ENCODE results near the gene FADS2. TPM values are rescaled to one million over a fixed set of nuclear protein-coding genes. Genes with fewer than 3 reads are reported as not detected.

Gene FADS2
- total and polyA plus RNA-seq, 9 of the 15 experiments (the other 6 are each of a cell fraction or from before 2014, with no cell fraction given) = 2.9 to 42.8 (median 16.2) TPM

GRCh38 chr11:61869708-61870451 lies 41.8 kb downstream of the FADS2 start (continued):
- TF ChIP-seq HDAC6 (IDR thresholded peaks at IDR 0.05; ENCODE audit: low read depth, low read length) = no peak
- no peak for TF ChIP-seq PRPF4 (IDR thresholded peaks at IDR 0.05; ENCODE audit: insufficient read depth, low read depth, low read length, poor library complexity, severe bottlenecking)
- TF ChIP-seq CTCFL (IDR thresholded peaks at IDR 0.05; ENCODE audit: borderline replicate concordance, insufficient read depth, low read depth, low read length, poor library complexity, severe bottlenecking) = no peak
- no peak for TF ChIP-seq ZC3H8 (IDR thresholded peaks at IDR 0.05)
- no peak for TF ChIP-seq MED1 (CRISPR knock-in tag; IDR thresholded peaks at IDR 0.05; ENCODE audit: borderline replicate concordance)
- TF ChIP-seq RERE (CRISPR knock-in tag; IDR thresholded peaks at IDR 0.05; ENCODE audit: borderline replicate concordance) = no peak
- peak; percentile 81 to 87 for TF ChIP-seq TRIM24 (IDR thresholded peaks at IDR 0.05)
- TF ChIP-seq ARID3A (IDR thresholded peaks at IDR 0.05; ENCODE audit: borderline replicate concordance, low read depth, low read length) = 0 out of 2 replicates have a peak, but pooled peaks have one; percentile 25
- TF ChIP-seq TGIF2 (CRISPR knock-in tag; IDR thresholded peaks at IDR 0.05) = no peak
- TF ChIP-seq ZNF75A (CRISPR knock-in tag; IDR thresholded peaks at IDR 0.05) = no peak
- no peak for TF ChIP-seq PTTG1 (tag; IDR thresholded peaks at IDR 0.05; ENCODE audit: low read depth)
- TF ChIP-seq ID3 (CRISPR knock-in tag; IDR thresholded peaks at IDR 0.05) = no peak
- peak; percentile 96 for TF ChIP-seq ID3 (tag; IDR thresholded peaks at IDR 0.05)
- TF ChIP-seq ZNF445 (CRISPR knock-in tag; IDR thresholded peaks at IDR 0.05; ENCODE audit: low read depth) = no peak
- peak; percentile 94 for TF ChIP-seq TEAD4 (IDR thresholded peaks at IDR 0.05; ENCODE audit: low read length)
- TF ChIP-seq TEAD4 (CRISPR knock-in tag; IDR thresholded peaks at IDR 0.05; ENCODE audit: borderline replicate concordance) = no peak
- TF ChIP-seq ZNF232 (CRISPR knock-in tag; IDR thresholded peaks at IDR 0.05) = no peak
- TF ChIP-seq SREBF1 (IDR thresholded peaks at IDR 0.05; ENCODE audit: borderline replicate concordance, low read depth, low read length) = no peak
